Parathyroid adenoma (tissue), 2 donors: ENCODE data around the gene FBXL12.

Experiments used
- H2AFZ ChIP-seq: fragments of 300-600 bp; sonication (generic); one replicate; pipeline ENCODE4 v1.7.0; 2017; ENCODE audit warnings: antibody characterized with exemption, mild to moderate bottlenecking
- H3K27ac ChIP-seq: fragments of 300-600 bp; sonication (generic); one replicate; pipeline ENCODE4 v1.7.0; 2017
- H3K27me3 ChIP-seq: fragments of 300-600 bp; sonication (generic); one replicate; pipeline ENCODE4 v1.7.0; 2017; ENCODE audit warnings: low read length; ENCODE audit not compliant: control insufficient read depth, insufficient read depth
- H3K36me3 ChIP-seq: fragments of 300-600 bp; sonication (generic); one replicate; pipeline ENCODE4 v1.7.0; 2017; ENCODE audit warnings: low read length; ENCODE audit not compliant: control insufficient read depth, insufficient read depth
- H3K4me1 ChIP-seq: fragments of 300-600 bp; sonication (generic); one replicate; pipeline ENCODE4 v1.7.0; 2017; ENCODE audit warnings: control low read depth
- H3K4me2 ChIP-seq: fragments of 300-600 bp; sonication (generic); one replicate; pipeline ENCODE4 v1.7.0; 2017; ENCODE audit warnings: low read length
- H3K4me3 ChIP-seq: fragments of 300-600 bp; sonication (generic); one replicate; pipeline ENCODE4 v1.7.0; 2017; ENCODE audit warnings: low read depth, low read length
- H3K79me2 ChIP-seq: fragments of 300-600 bp; sonication (generic); one replicate; pipeline ENCODE4 v1.7.0; 2017; ENCODE audit warnings: control low read depth
- H3K9ac ChIP-seq: fragments of 300-600 bp; sonication (generic); one replicate; pipeline ENCODE4 v1.7.0; 2017; ENCODE audit warnings: mild to moderate bottlenecking
- H3K9me3 ChIP-seq: fragments of 300-600 bp; sonication (generic); one replicate; pipeline ENCODE4 v1.7.0; 2017; ENCODE audit warnings: low read length; ENCODE audit not compliant: control insufficient read depth
- TF ChIP-seq, protein P1 (sequence below): fragments of 300-600 bp; sonication (generic); IDR thresholded peaks from one replicate; pipeline ENCODE4 v1.7.0; 2017; ENCODE audit warnings: antibody characterized with exemption, mild to moderate bottlenecking
- donor health status: primary hyperparathyroidism.

FBXL12 gene

DNA sequence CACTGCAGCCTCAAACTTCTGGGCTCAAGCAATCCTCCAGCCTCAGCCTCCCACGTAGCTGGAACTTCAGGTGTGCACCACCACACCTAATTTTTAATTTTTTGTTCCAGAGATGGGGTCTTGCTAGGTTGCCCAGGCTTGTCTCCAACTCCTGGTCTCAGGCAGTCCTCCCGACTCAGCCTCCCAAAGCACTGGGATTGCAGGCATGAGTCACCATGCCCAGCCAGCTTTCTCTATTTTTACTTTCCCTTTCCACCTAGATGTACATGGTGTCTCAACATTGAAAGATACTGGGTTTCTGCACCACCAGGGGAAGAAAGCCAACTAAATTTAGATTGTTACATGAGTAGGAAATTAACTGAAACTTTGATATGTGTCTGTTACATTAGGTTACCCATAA, 36.5 kb downstream of the FBXL12 start:
- no peak overlapping the region for H3K9ac ChIP-seq
- no peak overlapping the region for H2AFZ ChIP-seq
- peaks cover 2% of the 10 kb centered on the region for H3K79me2 ChIP-seq
- no peak overlapping the region for H3K27ac ChIP-seq
- no peak overlapping the region for H3K4me2 ChIP-seq
- H3K36me3 ChIP-seq: no peaks in the 10 kb centered on the region
- TF ChIP-seq, protein P1, sequence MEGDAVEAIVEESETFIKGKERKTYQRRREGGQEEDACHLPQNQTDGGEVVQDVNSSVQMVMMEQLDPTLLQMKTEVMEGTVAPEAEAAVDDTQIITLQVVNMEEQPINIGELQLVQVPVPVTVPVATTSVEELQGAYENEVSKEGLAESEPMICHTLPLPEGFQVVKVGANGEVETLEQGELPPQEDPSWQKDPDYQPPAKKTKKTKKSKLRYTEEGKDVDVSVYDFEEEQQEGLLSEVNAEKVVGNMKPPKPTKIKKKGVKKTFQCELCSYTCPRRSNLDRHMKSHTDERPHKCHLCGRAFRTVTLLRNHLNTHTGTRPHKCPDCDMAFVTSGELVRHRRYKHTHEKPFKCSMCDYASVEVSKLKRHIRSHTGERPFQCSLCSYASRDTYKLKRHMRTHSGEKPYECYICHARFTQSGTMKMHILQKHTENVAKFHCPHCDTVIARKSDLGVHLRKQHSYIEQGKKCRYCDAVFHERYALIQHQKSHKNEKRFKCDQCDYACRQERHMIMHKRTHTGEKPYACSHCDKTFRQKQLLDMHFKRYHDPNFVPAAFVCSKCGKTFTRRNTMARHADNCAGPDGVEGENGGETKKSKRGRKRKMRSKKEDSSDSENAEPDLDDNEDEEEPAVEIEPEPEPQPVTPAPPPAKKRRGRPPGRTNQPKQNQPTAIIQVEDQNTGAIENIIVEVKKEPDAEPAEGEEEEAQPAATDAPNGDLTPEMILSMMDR: no peak
- no peaks in the 10 kb centered on the region for H3K27me3 ChIP-seq
- H3K9me3 ChIP-seq: no peaks in the 10 kb centered on the region
- H3K4me3 ChIP-seq: no peak overlapping the region
- peaks cover 3% of the 10 kb centered on the region for H3K4me1 ChIP-seq

DNA sequence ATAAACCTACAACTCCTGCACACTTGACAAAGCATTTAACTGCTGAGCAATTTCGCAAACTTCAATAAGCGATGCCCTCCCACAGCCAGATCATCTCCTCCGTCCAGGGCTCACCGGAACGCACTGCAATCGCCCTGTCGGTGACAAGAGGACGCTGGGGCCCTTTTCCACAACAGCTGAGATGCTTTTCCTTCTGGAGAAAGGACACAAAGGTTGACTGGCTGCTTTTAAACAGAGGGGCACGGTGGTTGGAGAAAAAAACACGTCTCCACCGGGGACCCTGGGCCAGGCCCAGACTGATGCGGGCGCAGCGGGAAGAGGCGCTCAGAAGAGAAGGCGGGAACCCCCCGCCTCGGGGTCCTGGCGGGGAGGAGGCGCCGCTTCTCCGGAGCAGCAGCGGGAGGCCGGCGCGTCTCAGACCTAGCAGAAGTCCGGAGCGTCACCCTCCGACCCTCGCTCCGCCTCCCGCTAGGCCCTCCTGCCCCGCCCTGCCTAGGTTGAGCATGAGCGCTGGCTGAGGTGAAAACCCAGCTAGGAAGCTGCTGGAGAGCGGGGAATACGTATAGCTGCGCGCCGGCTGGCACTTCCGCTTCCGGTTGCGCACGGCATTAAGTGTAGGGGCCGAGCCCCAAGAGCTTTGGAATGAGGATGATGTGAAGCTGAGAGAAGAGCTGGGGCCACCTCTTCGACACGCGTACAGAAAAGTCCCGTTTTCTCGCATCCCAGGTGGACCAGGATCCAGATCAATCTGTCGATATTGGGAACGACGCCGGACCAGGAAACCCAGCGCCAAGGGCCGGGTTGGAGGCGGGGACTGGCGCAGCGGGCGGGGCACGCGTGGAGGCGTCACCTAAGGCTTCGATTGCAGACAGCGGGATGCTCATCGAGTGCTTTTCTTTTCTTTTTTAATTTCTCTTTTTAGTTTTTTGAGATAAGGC, 50.4 kb downstream of the FBXL12 start, which contains the start of gene ZNF846:
Gene ZNF846 (minus strand): TSS at position 564 of the 938 bp plus-strand sequence. CDS start 3,788 bp downstream, outside the sequence.
- H3K4me2 ChIP-seq: peak within 1 kb of the TSS; percentile 90
- peak within 1 kb of the TSS; percentile 89 for H2AFZ ChIP-seq
- H3K36me3 ChIP-seq: no peaks in the 10 kb centered on the region
- TF ChIP-seq, protein P1: no peak
- H3K9me3 ChIP-seq: no peaks in the 10 kb centered on the region
- H3K9ac ChIP-seq: peak within 1 kb of the TSS; percentile 42
- peak within 1 kb of the TSS; percentile 78 for H3K4me3 ChIP-seq
- H3K79me2 ChIP-seq: no peaks in the 10 kb centered on the region
- peak within 1 kb of the TSS; percentile 84 for H3K27ac ChIP-seq
- H3K4me1 ChIP-seq: peaks cover 3% of the 10 kb centered on the region
- H3K27me3 ChIP-seq: no peaks in the 10 kb centered on the region
